ENCODE data around the gene A3GALT2.

DNA sequence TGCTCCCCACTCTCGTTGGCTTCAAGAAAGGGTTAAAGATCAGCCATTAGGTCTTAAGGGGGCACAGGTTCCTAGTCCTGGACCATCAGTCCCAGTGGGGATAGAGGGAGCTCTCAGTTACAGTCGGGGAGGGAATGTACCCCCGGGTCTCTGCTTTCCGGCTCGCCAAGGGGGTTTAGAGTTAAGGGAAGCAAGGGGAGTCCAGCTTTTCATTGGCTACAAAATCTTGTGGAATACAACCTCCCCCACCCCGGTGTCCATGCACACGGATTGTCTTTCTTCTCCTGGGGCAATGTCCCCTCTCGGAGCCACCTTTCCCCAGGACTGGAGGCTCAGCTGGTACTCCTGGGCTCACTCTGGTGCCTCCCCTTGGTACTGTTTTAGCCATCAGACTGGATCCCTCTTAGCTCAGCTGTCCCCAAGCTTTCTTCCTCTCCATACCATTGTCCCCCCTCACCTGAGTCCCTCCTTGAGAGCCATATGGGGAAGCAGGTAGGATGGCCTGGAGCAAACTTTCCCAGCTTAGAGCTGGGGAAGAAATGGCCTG is at the start of gene A3GALT2:
- TF ChIP-seq ELF4 (IDR thresholded peaks at IDR 0.05) = no peak
- no peak for TF ChIP-seq TARDBP (IDR thresholded peaks at IDR 0.05)
- no peak for TF ChIP-seq FOXM1 (IDR thresholded peaks at IDR 0.05; ENCODE audit: borderline replicate concordance)
- TF ChIP-seq BHLHE40 (IDR thresholded peaks at IDR 0.05; ENCODE audit: borderline replicate concordance) = no peak
- TF ChIP-seq L3MBTL2 (conservative IDR thresholded peaks at IDR 0.05) = no peak
- no peak for TF ChIP-seq SP1 (IDR thresholded peaks at IDR 0.05)
- no peak for TF ChIP-seq ARNT (IDR thresholded peaks at IDR 0.05)
- TF ChIP-seq FOXK2 (IDR thresholded peaks at IDR 0.05) = no peak

Data from HEK293T (cell line).